Mesenchymal stem cell (in vitro differentiated cells and primary cell): ENCODE data around the gene ZNF609.

Experiments used
- DNase-seq: peaks from one replicate; pipeline ENCODE4 v3.0.0-alpha.2; 2013
- H2AFZ ChIP-seq: one replicate; pipeline ENCODE4 v1.6.1; 2013; ENCODE audit warnings: low read depth, mild to moderate bottlenecking, control low read depth, inconsistent platforms, low read length, moderate library complexity
- H2AK5ac ChIP-seq: 2 replicates; pipeline ENCODE4 v1.6.1; 2013; ENCODE audit warnings: low read length, moderate library complexity, mild to moderate bottlenecking, inconsistent platforms; ENCODE audit not compliant: severe bottlenecking
- H2BK120ac ChIP-seq: one replicate; pipeline ENCODE4 v1.6.1; 2013; ENCODE audit warnings: low read depth, mild to moderate bottlenecking, inconsistent platforms, low read length, moderate library complexity
- H2BK12ac ChIP-seq, 2 experiments: one replicate each; pipeline ENCODE4 v1.6.1; 2013; ENCODE audit warnings: inconsistent platforms in 2 of 2, low read length in 2 of 2, mild to moderate bottlenecking in 2 of 2, moderate library complexity in 2 of 2, control low read depth in 1 of 2
- H2BK15ac ChIP-seq: one replicate; pipeline ENCODE4 v1.6.1; 2013; ENCODE audit warnings: mild to moderate bottlenecking, low read depth, inconsistent platforms; ENCODE audit not compliant: poor library complexity, severe bottlenecking
- H2BK5ac ChIP-seq: 2 replicates; pipeline ENCODE4 v1.6.1; 2013; ENCODE audit warnings: low read depth, mild to moderate bottlenecking, low read length, control low read depth, inconsistent platforms; ENCODE audit not compliant: poor library complexity, severe bottlenecking
- H3K14ac ChIP-seq, 2 experiments: one replicate each; pipeline ENCODE4 v1.6.1; 2013; ENCODE audit warnings: inconsistent platforms in 2 of 2, low read length in 2 of 2, control low read depth in 1 of 2, mild to moderate bottlenecking in 1 of 2, moderate library complexity in 1 of 2
- H3K18ac ChIP-seq, 2 experiments: one replicate each; pipeline ENCODE4 v1.6.1; 2013; ENCODE audit warnings: inconsistent platforms in 2 of 2, low read length in 2 of 2, control low read depth in 1 of 2, low read depth in 1 of 2, mild to moderate bottlenecking in 1 of 2
- H3K23ac ChIP-seq, 2 experiments: one replicate each; pipeline ENCODE4 v1.6.1; 2013; ENCODE audit warnings: inconsistent platforms in 2 of 2, low read length in 2 of 2, mild to moderate bottlenecking in 2 of 2, moderate library complexity in 2 of 2, control low read depth in 1 of 2
- H3K27ac ChIP-seq: 2 replicates; pipeline ENCODE4 v1.5.1; 2013; ENCODE audit warnings: mild to moderate bottlenecking, moderate library complexity, low read length, control low read depth, inconsistent platforms; ENCODE audit not compliant: poor library complexity, severe bottlenecking
- H3K27me3 ChIP-seq, 2 experiments: 2 replicates each; pipeline versions ENCODE4 v1.6.1 to v1.7.0; 2013; ENCODE audit warnings: low read length in 2 of 2, mild to moderate bottlenecking in 2 of 2, moderate library complexity in 2 of 2, control low read depth in 1 of 2, inconsistent platforms in 1 of 2; ENCODE audit not compliant: control insufficient read depth in 1 of 2, insufficient read depth in 1 of 2
- H3K36me3 ChIP-seq, 2 experiments: 2 replicates each; pipeline versions ENCODE4 v1.6.1 to v1.7.0; 2013; ENCODE audit warnings: low read length in 2 of 2, control low read depth in 1 of 2, inconsistent platforms in 1 of 2, low read depth in 1 of 2, mild to moderate bottlenecking in 1 of 2; ENCODE audit not compliant: insufficient read depth in 2 of 2, control insufficient read depth in 1 of 2
- H3K4ac ChIP-seq, 2 experiments: one replicate each; pipeline ENCODE4 v1.6.1; 2013; ENCODE audit warnings: inconsistent platforms in 2 of 2, low read length in 2 of 2, mild to moderate bottlenecking in 2 of 2, moderate library complexity in 2 of 2, control low read depth in 1 of 2, low read depth in 1 of 2
- H3K4me1 ChIP-seq: 2 replicates; pipeline ENCODE4 v1.6.1; 2013; ENCODE audit warnings: low read depth, low read length, control low read depth; ENCODE audit not compliant: control insufficient read depth, insufficient read depth
- H3K4me2 ChIP-seq: 2 replicates; pipeline ENCODE4 v1.6.1; 2013; ENCODE audit warnings: low read length, mild to moderate bottlenecking, inconsistent platforms; ENCODE audit not compliant: poor library complexity, severe bottlenecking
- H3K4me3 ChIP-seq, 2 experiments: 2 replicates each; pipeline versions ENCODE4 v1.5.1 to v1.7.0; 2013; ENCODE audit warnings: low read length in 2 of 2, mild to moderate bottlenecking in 2 of 2, control low read depth in 1 of 2, low read depth in 1 of 2; ENCODE audit not compliant: insufficient read depth in 1 of 2
- H3K79me1 ChIP-seq: replicated peaks from 2 replicates; pipeline ENCODE4 v1.6.1; 2013; ENCODE audit warnings: mild to moderate bottlenecking, control low read depth, low read length, inconsistent platforms; ENCODE audit not compliant: poor library complexity, severe bottlenecking
- H3K9ac ChIP-seq: 2 replicates; pipeline ENCODE4 v1.7.0; 2013; ENCODE audit warnings: mild to moderate bottlenecking, low read length, moderate library complexity
- H3K9me3 ChIP-seq: 2 replicates; pipeline ENCODE4 v1.7.0; 2013; ENCODE audit warnings: mild to moderate bottlenecking, low read length; ENCODE audit not compliant: control insufficient read depth
- H4K8ac ChIP-seq: one replicate; pipeline ENCODE4 v1.6.1; 2013; ENCODE audit warnings: inconsistent platforms, mild to moderate bottlenecking, low read length, moderate library complexity
- H4K91ac ChIP-seq: one replicate; pipeline ENCODE4 v1.6.1; 2013; ENCODE audit warnings: mild to moderate bottlenecking, low read length, inconsistent platforms
- WGBS: methylation state at CpG from one replicate; pipeline ENCODE4 v1.1.7; 2013; ENCODE audit warnings: mixed read lengths; 5-methylcytosine and 5-hydroxymethylcytosine counted together

Gene ZNF609

DNA sequence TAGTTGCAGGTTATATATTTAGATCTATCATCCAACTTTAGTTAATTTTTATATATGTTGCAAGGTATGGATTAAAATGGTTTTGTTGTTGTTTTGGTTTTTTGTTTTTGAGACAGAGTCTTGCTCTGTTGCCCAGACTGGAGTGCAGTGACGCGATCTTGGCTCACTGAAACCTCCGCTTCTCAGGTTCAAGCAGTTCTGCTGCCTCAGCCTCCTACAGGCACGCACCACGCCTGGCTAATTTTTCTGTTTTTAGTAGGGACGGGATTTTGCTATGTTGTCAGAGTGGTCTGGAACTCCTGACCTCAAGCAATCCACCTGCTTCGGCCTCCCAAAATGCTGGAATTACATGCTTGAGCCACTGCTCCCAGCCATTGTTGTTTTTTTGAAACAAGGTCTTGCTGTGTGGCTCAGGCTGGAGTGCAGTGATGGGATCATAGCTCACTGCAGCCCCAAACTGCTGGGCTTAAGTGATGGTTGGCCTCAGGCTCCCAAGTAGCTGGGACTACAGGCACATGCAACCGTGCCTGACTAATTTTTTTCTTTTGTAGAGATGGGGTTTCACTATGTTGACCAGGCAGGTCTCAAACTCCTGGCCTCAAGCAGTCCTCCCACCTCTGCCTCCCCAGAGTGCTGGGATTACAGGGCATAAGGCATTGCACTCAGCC lies 92.0 kb downstream of the ZNF609 start:
- no peaks in the 10 kb centered on the region for H3K27me3 ChIP-seq
- 99% methylated on average over 8 of the region's 8 CpGs for WGBS
- peaks cover 22% of the 10 kb centered on the region for H3K79me1 ChIP-seq

DNA sequence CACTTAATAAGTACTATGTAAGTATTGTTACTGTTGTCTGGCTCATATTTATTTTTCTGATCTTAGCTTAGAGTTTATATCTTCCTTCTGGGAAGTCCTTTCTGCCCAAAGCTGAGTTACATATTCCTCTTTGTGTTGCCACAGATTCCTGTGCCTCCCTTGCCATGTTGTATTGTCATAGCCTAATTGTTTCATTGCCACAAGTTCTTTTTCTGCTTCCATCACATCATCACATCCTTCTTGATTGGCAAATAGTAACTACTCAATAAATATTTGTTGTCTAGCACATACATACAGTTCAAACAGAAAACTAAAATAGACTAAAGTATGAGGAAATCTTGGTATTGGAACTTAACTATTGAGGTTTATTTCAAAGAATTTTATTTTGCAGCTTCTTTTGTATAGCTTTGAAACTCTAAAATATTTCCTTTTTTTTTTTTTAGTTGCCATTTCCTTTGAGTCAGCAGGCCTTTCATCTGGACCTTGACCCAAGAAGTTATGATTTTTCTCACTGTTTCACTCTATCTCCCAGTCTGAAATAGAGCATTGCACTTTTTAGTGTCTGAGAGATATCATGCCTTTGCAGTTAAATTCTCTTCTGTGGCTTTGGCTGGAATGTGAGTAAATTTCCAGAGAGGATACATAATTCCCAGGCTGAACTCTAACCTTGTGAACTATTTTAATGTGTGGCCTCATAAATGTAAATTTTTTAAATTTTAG lies 98.2 kb downstream of the ZNF609 start:
- Histone ChIP-seq H3K4me2 (no peak overlapping the region), H4K91ac (no peak overlapping the region), H3K9ac (no peak overlapping the region), H3K23ac (no peak overlapping the region), H4K8ac (no peak overlapping the region), H2BK15ac (no peak overlapping the region), H2AFZ (no peak overlapping the region), H2AK5ac (no peak overlapping the region), H3K9me3 (no peaks in the 10 kb centered on the region), H3K27ac (no peak overlapping the region), H3K4ac (no peak overlapping the region), H2BK120ac (no peak overlapping the region), H3K36me3 (peaks cover 0 to 13% of the 10 kb centered on the region in 2 experiments), H3K27me3 (no peaks in the 10 kb centered on the region), H3K14ac (no peak overlapping the region), H2BK5ac (no peak overlapping the region), H3K4me3 (no peak overlapping the region), H3K79me1 (peaks cover 23% of the 10 kb centered on the region), H3K4me1 (peaks cover 4% of the 10 kb centered on the region), H2BK12ac (no peak overlapping the region), H3K18ac (no peak overlapping the region)
- DNase-seq, result no peak

More for the DNA sequence above, 92.0 kb downstream of the ZNF609 start:
- Histone ChIP-seq H2BK5ac (no peak overlapping the region), H3K4me2 (no peak overlapping the region), H2BK120ac (no peak overlapping the region), H4K8ac (no peak overlapping the region), H3K4me1 (peaks cover 8% of the 10 kb centered on the region), H3K14ac (no peak overlapping the region), H3K36me3 (peaks cover 0 to 6% of the 10 kb centered on the region in 2 experiments), H3K27ac (no peak overlapping the region), H3K4ac (no peak overlapping the region), H3K9ac (no peak overlapping the region), H2AK5ac (no peak overlapping the region), H3K9me3 (no peaks in the 10 kb centered on the region), H2BK12ac (no peak overlapping the region), H2AFZ (no peak overlapping the region), H3K4me3 (no peak overlapping the region), H2BK15ac (no peak overlapping the region), H4K91ac (no peak overlapping the region), H3K23ac (no peak overlapping the region), H3K18ac (no peak overlapping the region)
- no peak for DNase-seq

DNA sequence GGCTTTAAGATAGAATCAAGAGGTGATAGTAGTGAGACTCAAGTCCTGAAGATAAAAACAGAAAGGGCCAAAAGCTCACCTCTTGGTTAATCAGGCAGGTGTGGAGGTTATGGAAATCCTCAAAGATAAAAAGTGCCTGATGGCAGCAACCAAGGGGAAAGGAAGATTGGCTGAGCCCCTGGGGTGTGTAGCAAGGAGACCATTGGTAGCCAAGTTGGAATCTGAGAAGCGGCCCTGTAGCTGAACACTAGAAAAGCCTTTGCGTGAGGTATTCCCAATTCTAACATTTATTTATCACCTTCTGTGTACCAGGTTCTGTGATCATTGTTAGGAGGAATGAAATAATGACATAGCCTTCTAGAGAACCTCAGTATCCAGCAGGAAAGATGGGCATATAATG lies 98.9 kb downstream of the ZNF609 start:
- peaks cover 3% of the 10 kb centered on the region for H3K4me1 ChIP-seq
- H4K91ac ChIP-seq, result no peak overlapping the region
- peaks cover 0 to 13% of the 10 kb centered on the region in 2 experiments for H3K36me3 ChIP-seq
- H3K27ac ChIP-seq, result peak overlapping the region; percentile 61
- H2BK12ac ChIP-seq, result no peak overlapping the region
- H3K14ac ChIP-seq, result no peak overlapping the region
- H2BK5ac ChIP-seq, result no peak overlapping the region
- no peak overlapping the region for H4K8ac ChIP-seq
- H3K79me1 ChIP-seq, result peaks cover 27% of the 10 kb centered on the region
- no peak overlapping the region for H2AFZ ChIP-seq
- H3K4me2 ChIP-seq, result no peak overlapping the region
- H3K23ac ChIP-seq, result no peak overlapping the region
- no peak overlapping the region for H3K9ac ChIP-seq
- no peak for DNase-seq
- no CpG with 5 or more reads among the region's 2 CpGs for WGBS
- peak overlapping the region; percentile 84 for H2AK5ac ChIP-seq
- no peak overlapping the region for H3K18ac ChIP-seq
- no peak overlapping the region for H3K4me3 ChIP-seq
- no peak overlapping the region for H2BK120ac ChIP-seq
- H2BK15ac ChIP-seq, result no peak overlapping the region
- no peaks in the 10 kb centered on the region for H3K9me3 ChIP-seq
- H3K4ac ChIP-seq, result no peak overlapping the region
- H3K27me3 ChIP-seq, result no peaks in the 10 kb centered on the region

DNA sequence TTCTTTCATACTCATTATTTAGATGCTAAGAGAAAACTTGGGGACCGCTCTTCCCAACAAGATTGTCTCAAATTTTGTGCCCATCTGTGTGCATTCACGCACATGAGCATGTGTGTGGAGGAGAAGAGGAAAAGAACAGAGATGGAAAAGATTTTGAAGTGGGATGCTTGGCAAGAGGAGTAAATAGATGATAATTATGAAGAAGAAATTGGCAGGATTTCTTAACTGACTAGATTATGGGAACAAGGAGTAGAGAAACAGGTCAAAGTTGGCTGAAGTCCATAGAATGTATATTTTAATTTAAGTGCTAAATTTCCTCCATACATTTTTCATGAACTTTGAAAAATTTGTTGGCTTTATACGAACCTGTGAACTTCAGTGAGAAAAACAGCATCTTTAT lies 100.1 kb downstream of the ZNF609 start:
- no peak overlapping the region for H2AFZ ChIP-seq
- H3K9ac ChIP-seq, result no peak overlapping the region
- H2BK120ac ChIP-seq, result no peak overlapping the region
- no peaks in the 10 kb centered on the region for H3K27me3 ChIP-seq
- no peak overlapping the region for H3K23ac ChIP-seq
- no peaks in the 10 kb centered on the region for H3K9me3 ChIP-seq
- no peak overlapping the region for H3K4me2 ChIP-seq
- H3K4me3 ChIP-seq, result no peak overlapping the region
- H3K4me1 ChIP-seq, result peaks cover 1% of the 10 kb centered on the region
- no peak overlapping the region for H3K18ac ChIP-seq
- H2BK12ac ChIP-seq, result no peak overlapping the region
- no peak overlapping the region for H3K4ac ChIP-seq
- peaks cover 0 to 7% of the 10 kb centered on the region in 2 experiments for H3K36me3 ChIP-seq
- no peak overlapping the region for H4K8ac ChIP-seq
- H2BK15ac ChIP-seq, result no peak overlapping the region
- H2BK5ac ChIP-seq, result no peak overlapping the region
- no peak overlapping the region for H3K14ac ChIP-seq
- peaks cover 21% of the 10 kb centered on the region for H3K79me1 ChIP-seq
- H4K91ac ChIP-seq, result no peak overlapping the region
- 94% methylated on average over 3 of the region's 3 CpGs for WGBS
- no peak for DNase-seq
- H3K27ac ChIP-seq, result no peak overlapping the region
- H2AK5ac ChIP-seq, result no peak overlapping the region
